ENCODE measurements around the gene TSPAN4.

TSPAN4 gene

GRCh38 chr11:794013-794765 lies 48.5 kb upstream of the TSPAN4 start:
- Histone ChIP-seq H3K36me3 (replicated peaks; ENCODE audit: low read depth, low read length) (peaks cover 3% of the 10 kb centered on the region), H3K9ac (ENCODE audit: low read length) (no peak overlapping the region), H3K4me3 (ENCODE audit: low read length) (peak overlapping the region; percentile 92; the same call in 1 of the 2 replicates), H2AFZ (ENCODE audit: low read depth, low read length) (no peak overlapping the region), H3K27ac (ENCODE audit: low read length) (no peak overlapping the region), H3K4me2 (ENCODE audit: low read length) (peak overlapping the region; percentile 98; the same call in 1 of the 2 replicates), H3K9me3 (ENCODE audit: insufficient read depth, low read length) (no peaks in the 10 kb centered on the region), H3K79me2 (ENCODE audit: low read length) (peaks cover 34% of the 10 kb centered on the region), H3K27me3 (ENCODE audit: low read depth, low read length) (no peaks in the 10 kb centered on the region), H3K4me1 (ENCODE audit: low read length) (peaks cover 14% of the 10 kb centered on the region), H4K20me1 (ENCODE audit: insufficient read depth, low read length) (peaks cover 11% of the 10 kb centered on the region; the same call in 1 of the 2 replicates)
- no peak for TF ChIP-seq EZH2phosphoT487 (IDR thresholded peaks at IDR 0.05; ENCODE audit: low read depth)
- no peak for TF ChIP-seq CTCF (IDR thresholded peaks at IDR 0.05; ENCODE audit: low read depth, low read length)

GRCh38 chr11:794766-795633 lies 47.7 kb upstream of the TSPAN4 start:
- peak overlapping the region; percentile 60 for H3K27ac ChIP-seq (ENCODE audit: low read length)
- peaks cover 14% of the 10 kb centered on the region for H3K4me1 ChIP-seq (ENCODE audit: low read length)

DNA sequence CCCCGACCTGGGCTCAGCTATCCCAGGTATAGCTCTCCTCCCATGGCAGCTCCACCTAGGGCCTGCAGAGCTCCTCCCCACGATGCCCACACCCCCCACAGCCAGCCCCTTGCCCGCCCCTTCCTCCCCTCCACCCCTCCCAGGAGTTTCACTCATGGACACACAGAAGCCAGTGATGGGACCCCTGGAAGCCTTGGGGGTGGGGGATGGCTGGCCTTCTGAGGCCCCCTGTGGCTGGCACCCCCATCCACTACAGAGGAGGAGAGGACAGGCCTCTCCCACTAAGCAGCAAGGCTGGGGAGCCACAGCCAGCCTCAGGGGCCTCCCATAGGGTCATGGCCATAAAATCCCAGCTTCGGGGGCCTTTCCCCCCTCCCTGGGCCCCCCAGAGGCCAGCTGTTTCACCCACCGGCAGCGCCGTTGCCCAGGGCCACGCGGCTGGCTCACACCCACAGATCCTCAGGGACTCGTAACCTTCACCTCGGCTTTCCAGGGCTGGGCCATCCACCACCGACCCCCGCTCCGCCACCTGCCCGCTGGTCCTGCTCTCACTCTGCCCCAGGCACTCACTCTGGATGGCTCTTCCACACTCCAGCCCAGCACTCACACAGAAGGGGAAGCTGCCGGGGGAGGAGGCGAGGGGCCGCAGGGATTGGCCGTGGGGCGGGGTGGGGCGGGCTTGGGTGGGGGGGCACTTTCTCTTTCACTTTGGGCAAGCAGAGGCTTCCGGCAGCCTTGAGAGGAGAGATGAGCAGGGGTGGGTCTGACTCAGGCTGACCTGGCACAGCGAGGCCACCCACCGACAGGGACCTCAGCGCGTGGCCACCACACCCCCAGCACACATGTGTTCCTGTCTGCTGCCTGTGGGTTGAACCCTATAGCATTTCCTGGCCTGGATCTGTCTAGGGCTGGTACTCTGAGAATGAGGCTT lies 46.8 kb upstream of the TSPAN4 start:
- peak overlapping the region; percentile 92 for H3K4me3 ChIP-seq (ENCODE audit: low read length)
- no peak overlapping the region for H2AFZ ChIP-seq (ENCODE audit: low read depth, low read length)
- peaks cover 34% of the 10 kb centered on the region for H3K79me2 ChIP-seq (ENCODE audit: low read length)
- peak overlapping the region; percentile 90 for H3K9ac ChIP-seq (ENCODE audit: low read length)
- no peaks in the 10 kb centered on the region for H3K9me3 ChIP-seq (ENCODE audit: insufficient read depth, low read length)
- peaks cover 3% of the 10 kb centered on the region for H3K36me3 ChIP-seq (replicated peaks; ENCODE audit: low read depth, low read length)
- peaks cover 14% of the 10 kb centered on the region for H3K4me1 ChIP-seq (ENCODE audit: low read length)
- H3K4me2 ChIP-seq (ENCODE audit: low read length): peak overlapping the region; percentile 98
- H3K27ac ChIP-seq (ENCODE audit: low read length): peak overlapping the region; percentile 78
- H4K20me1 ChIP-seq (ENCODE audit: insufficient read depth, low read length): peaks cover 6% of the 10 kb centered on the region; the same call in 1 of the 2 replicates
- TF ChIP-seq EZH2phosphoT487 (IDR thresholded peaks at IDR 0.05; ENCODE audit: low read depth) (no peak), CTCF (IDR thresholded peaks at IDR 0.05; ENCODE audit: low read depth, low read length) (no peak)
- no peaks in the 10 kb centered on the region for H3K27me3 ChIP-seq (ENCODE audit: low read depth, low read length)

More at GRCh38 chr11:794766-795633, 47.7 kb upstream of the TSPAN4 start:
- peak overlapping the region; percentile 92 for H3K4me3 ChIP-seq (ENCODE audit: low read length)
- H3K27me3 ChIP-seq (ENCODE audit: low read depth, low read length): no peaks in the 10 kb centered on the region
- peak overlapping the region; percentile 87 for H3K9ac ChIP-seq (ENCODE audit: low read length)
- H3K79me2 ChIP-seq (ENCODE audit: low read length): peaks cover 34% of the 10 kb centered on the region
- H3K9me3 ChIP-seq (ENCODE audit: insufficient read depth, low read length): no peaks in the 10 kb centered on the region
- H3K36me3 ChIP-seq (replicated peaks; ENCODE audit: low read depth, low read length): peaks cover 3% of the 10 kb centered on the region
- H2AFZ ChIP-seq (ENCODE audit: low read depth, low read length): no peak overlapping the region
- H3K4me2 ChIP-seq (ENCODE audit: low read length): peak overlapping the region; percentile 98
- TF ChIP-seq CTCF (IDR thresholded peaks at IDR 0.05; ENCODE audit: low read depth, low read length): no peak
- TF ChIP-seq EZH2phosphoT487 (IDR thresholded peaks at IDR 0.05; ENCODE audit: low read depth): no peak
- H4K20me1 ChIP-seq (ENCODE audit: insufficient read depth, low read length): peaks cover 11% of the 10 kb centered on the region; the same call in 1 of the 2 replicates
